Smooth muscle cell (in vitro differentiated cells): ENCODE data around the gene NRG3. TPM values are rescaled to one million over a fixed set of nuclear protein-coding genes. Genes with fewer than 3 reads are reported as not detected.

Experiments
- DNase-seq: peaks from one replicate; lab custom pipeline; 2025; ENCODE audit not compliant: unreplicated experiment; lab: John Stamatoyannopoulos, UW
- H2AFZ ChIP-seq: fragments of 200-600 bp; sonication (generic); 2 replicates; pipeline ENCODE4 v1.6.0; 2016; ENCODE audit warnings: antibody characterized with exemption, low read depth, mild to moderate bottlenecking
- H3F3A ChIP-seq: fragments of 200-600 bp; sonication (generic); 2 replicates; pipeline ENCODE4 v1.6.0; 2017; ENCODE audit warnings: antibody characterized with exemption, low read depth
- H3K27ac ChIP-seq: fragments of 200-600 bp; sonication (generic); 2 replicates; pipeline ENCODE4 v1.5.1; 2016; ENCODE audit warnings: low read depth, mild to moderate bottlenecking
- H3K27me3 ChIP-seq: fragments of 200-600 bp; sonication (generic); 2 replicates; pipeline ENCODE4 v1.6.1; 2016; ENCODE audit warnings: low read depth, mild to moderate bottlenecking
- H3K36me3 ChIP-seq: fragments of 200-600 bp; sonication (generic); 2 replicates; pipeline ENCODE4 v1.5.1; 2016; ENCODE audit warnings: low read depth
- H3K4me1 ChIP-seq: fragments of 200-600 bp; sonication (generic); 2 replicates; pipeline ENCODE4 v1.5.1; 2016; ENCODE audit warnings: low read depth
- H3K4me2 ChIP-seq: fragments of 200-600 bp; sonication (generic); 2 replicates; pipeline ENCODE4 v1.6.0; 2016; ENCODE audit warnings: mild to moderate bottlenecking
- H3K4me3 ChIP-seq: fragments of 200-600 bp; sonication (generic); 2 replicates; pipeline ENCODE4 v1.5.1; 2016; ENCODE audit warnings: mild to moderate bottlenecking
- H3K79me2 ChIP-seq: fragments of 200-600 bp; sonication (generic); 2 replicates; pipeline ENCODE4 v1.6.0; 2016; ENCODE audit warnings: low read depth, mild to moderate bottlenecking
- H3K9ac ChIP-seq: fragments of 200-600 bp; sonication (generic); 2 replicates; pipeline ENCODE4 v1.6.0; 2016; ENCODE audit warnings: low read depth
- H3K9me3 ChIP-seq: fragments of 200-600 bp; sonication (generic); replicated peaks from 2 replicates; pipeline ENCODE4 v1.5.1; 2016; ENCODE audit warnings: low read depth
- H4K20me1 ChIP-seq: fragments of 200-600 bp; sonication (generic); 2 replicates; pipeline ENCODE4 v1.6.0; 2016; ENCODE audit warnings: low read depth
- CTCF ChIP-seq: fragments of 200-600 bp; sonication (generic); IDR thresholded peaks from 2 replicates; pipeline ENCODE4 v1.5.1; 2017; ENCODE audit warnings: borderline replicate concordance, mild to moderate bottlenecking, antibody characterized with exemption; ENCODE audit not compliant: insufficient read depth, poor library complexity, severe bottlenecking
- WGBS: methylation state at CpG from one replicate; pipeline ENCODE4 v1.1.7; 2016; ENCODE audit warnings: low lambda C conversion rate; 5-methylcytosine and 5-hydroxymethylcytosine counted together
- polyA plus RNA-seq: library from polyadenylated mRNA; unstranded; fragments of >200 nt; fragmentation: Nextera tagmentation; extraction: Ambion mirVana; gene quantifications from 2 replicates; pipeline ENCODE4 v1.2.1, GENCODE V29; 2016
- total RNA-seq: library from RNA; depleted of rRNA; stranded (reverse); fragments of >200 nt; gene quantifications from 2 replicates; pipeline ENCODE4 v1.2.3, GENCODE V29; 2014

Gene NRG3
- total and polyA plus RNA-seq, 2 experiments from 2014 or later, result 4.0 to 4.8 TPM

GRCh38 chr10:82221601-82222149 is 346.7 kb downstream of the NRG3 start:
- no peak overlapping the region for H3K4me3 ChIP-seq
- no peaks in the 10 kb centered on the region for H3K9me3 ChIP-seq
- no peak overlapping the region for H3K9ac ChIP-seq
- no peaks in the 10 kb centered on the region for H4K20me1 ChIP-seq
- no peak overlapping the region for H3K27ac ChIP-seq
- WGBS, result 45% methylated on average over 2 of the region's 2 CpGs
- no peaks in the 10 kb centered on the region for H3F3A ChIP-seq
- no peak for DNase-seq
- no peak overlapping the region for H3K4me2 ChIP-seq
- no peaks in the 10 kb centered on the region for H3K27me3 ChIP-seq
- no peak overlapping the region for H2AFZ ChIP-seq
- no peaks in the 10 kb centered on the region for H3K36me3 ChIP-seq
- no peak for TF ChIP-seq CTCF
- no peaks in the 10 kb centered on the region for H3K79me2 ChIP-seq
- H3K4me1 ChIP-seq, result no peaks in the 10 kb centered on the region

- Histone ChIP-seq H3K36me3 (no peaks in the 10 kb centered on the region), H3K9me3 (no peaks in the 10 kb centered on the region), H2AFZ (no peak overlapping the region), H3K9ac (no peak overlapping the region), H3K4me1 (no peaks in the 10 kb centered on the region), H3F3A (no peaks in the 10 kb centered on the region), H3K4me3 (no peak overlapping the region), H3K27ac (no peak overlapping the region), H3K79me2 (no peaks in the 10 kb centered on the region), H3K4me2 (no peak overlapping the region), H3K27me3 (no peaks in the 10 kb centered on the region), H4K20me1 (no peaks in the 10 kb centered on the region)
- WGBS, result 89% methylated on average over 4 of the region's 4 CpGs
- no peak for TF ChIP-seq CTCF
- DNase-seq, result no peak
These were observed 353.7 kb downstream of the NRG3 start for GRCh38 chr10:82228701-82229100.

- Histone ChIP-seq H3K4me1 (no peaks in the 10 kb centered on the region), H3K27me3 (no peaks in the 10 kb centered on the region), H4K20me1 (no peaks in the 10 kb centered on the region), H3K4me2 (no peak overlapping the region), H3K27ac (no peak overlapping the region), H3K4me3 (no peak overlapping the region), H3K9me3 (no peaks in the 10 kb centered on the region), H3K36me3 (no peaks in the 10 kb centered on the region), H3K79me2 (no peaks in the 10 kb centered on the region), H3K9ac (no peak overlapping the region), H3F3A (no peaks in the 10 kb centered on the region), H2AFZ (no peak overlapping the region)
- DNase-seq, result no peak
- 86% methylated on average over 4 of the region's 4 CpGs for WGBS
- no peak for TF ChIP-seq CTCF
These were observed 359.2 kb downstream of the NRG3 start for GRCh38 chr10:82234173-82234572.

- no peaks in the 10 kb centered on the region for H3K79me2 ChIP-seq
- DNase-seq, result no peak
- 75% methylated on average over 4 of the region's 4 CpGs for WGBS
- no peaks in the 10 kb centered on the region for H3F3A ChIP-seq
- no peak overlapping the region for H3K4me3 ChIP-seq
- no peaks in the 10 kb centered on the region for H3K9me3 ChIP-seq
- H3K27ac ChIP-seq, result no peak overlapping the region
- no peak for TF ChIP-seq CTCF
- no peaks in the 10 kb centered on the region for H4K20me1 ChIP-seq
- no peak overlapping the region for H3K4me2 ChIP-seq
- H3K27me3 ChIP-seq, result no peaks in the 10 kb centered on the region
- no peaks in the 10 kb centered on the region for H3K36me3 ChIP-seq
- H2AFZ ChIP-seq, result no peak overlapping the region
- no peaks in the 10 kb centered on the region for H3K4me1 ChIP-seq
- no peak overlapping the region for H3K9ac ChIP-seq
These were observed 361.2 kb downstream of the NRG3 start for GRCh38 chr10:82236084-82236731.
